OCI-LY1 (cell line): Measurements from ENCODE around the gene ZNF804A.
A peak's percentile ranks its signal among the peaks of the same experiment; 100 is the strongest.

ENCODE experiments used
- H2AFZ ChIP-seq: fragments of 200-600 bp; sonication (generic), shearing (Covaris generic); 2 replicates; pipeline ENCODE4 v1.6.0; 2014; ENCODE audit warnings: antibody characterized with exemption, mild to moderate bottlenecking, low read length
- H3F3A ChIP-seq: fragments of 200-600 bp; sonication (generic), shearing (Covaris generic); 2 replicates; pipeline ENCODE4 v1.6.0; 2014; ENCODE audit warnings: mild to moderate bottlenecking, antibody characterized with exemption, low read length, moderate library complexity; ENCODE audit not compliant: insufficient read depth
- H3K27ac ChIP-seq: fragments of 200-600 bp; sonication (generic); 2 replicates; pipeline ENCODE4 v1.5.1; 2014; ENCODE audit warnings: low read length, mixed run types, mild to moderate bottlenecking, low read depth; ENCODE audit not compliant: poor library complexity, severe bottlenecking
- H3K27me3 ChIP-seq: fragments of 200-600 bp; sonication (generic); 2 replicates; pipeline ENCODE4 v1.6.0; 2014; ENCODE audit warnings: antibody characterized with exemption, mild to moderate bottlenecking, low read length, moderate library complexity; ENCODE audit not compliant: insufficient read depth
- H3K36me3 ChIP-seq: fragments of 200-600 bp; sonication (generic); 2 replicates; pipeline ENCODE4 v1.6.1; 2014; ENCODE audit warnings: mild to moderate bottlenecking, antibody characterized with exemption, low read length, moderate library complexity, mixed read lengths; ENCODE audit not compliant: insufficient read depth
- H3K4me1 ChIP-seq: fragments of 200-600 bp; sonication (generic); 2 replicates; pipeline ENCODE4 v1.5.1; 2014; ENCODE audit warnings: mild to moderate bottlenecking, low read length, moderate library complexity; ENCODE audit not compliant: insufficient read depth, severe bottlenecking
- H3K4me2 ChIP-seq: fragments of 200-600 bp; sonication (generic), shearing (Covaris generic); 2 replicates; pipeline ENCODE4 v1.6.1; 2014; ENCODE audit warnings: low read length
- H3K4me3 ChIP-seq: fragments of 200-600 bp; sonication (generic); 2 replicates; pipeline ENCODE4 v1.5.1; 2014; ENCODE audit warnings: low read length, low read depth, mild to moderate bottlenecking, mixed read lengths; ENCODE audit not compliant: poor library complexity, severe bottlenecking
- H3K79me2 ChIP-seq: fragments of 200-600 bp; shearing (Covaris generic); 2 replicates; pipeline ENCODE4 v1.6.1; 2016; ENCODE audit warnings: mixed run types, low read length, mixed read lengths; ENCODE audit not compliant: insufficient read depth
- H3K9ac ChIP-seq: fragments of 200-600 bp; sonication (generic), shearing (Covaris generic); 2 replicates; pipeline ENCODE4 v1.6.1; 2014; ENCODE audit warnings: mild to moderate bottlenecking, low read length, mixed read lengths
- H3K9me2 ChIP-seq: fragments of 200-600 bp; sonication (generic), shearing (Covaris generic); 2 replicates; pipeline ENCODE4 v1.6.1; 2014; ENCODE audit warnings: low read depth, mild to moderate bottlenecking, low read length, mixed read lengths
- H3K9me3 ChIP-seq: fragments of 200-600 bp; shearing (Covaris generic); 2 replicates; pipeline ENCODE4 v1.6.1; 2014; ENCODE audit warnings: low read length, mixed read lengths
- H4K20me1 ChIP-seq: fragments of 200-600 bp; sonication (generic), shearing (Covaris generic); 2 replicates; pipeline ENCODE4 v1.6.0; 2016; ENCODE audit warnings: mild to moderate bottlenecking, low read length; ENCODE audit not compliant: insufficient read depth
- CTCF ChIP-seq: fragments of 200-600 bp; sonication (generic), shearing (Covaris generic); IDR thresholded peaks from 2 replicates; pipeline ENCODE4 v1.5.1; 2017; ENCODE audit warnings: mild to moderate bottlenecking, antibody characterized with exemption, low read length, moderate library complexity, mixed read lengths
- EZH2 ChIP-seq: fragments of 200-600 bp; sonication (generic), shearing (Covaris generic); IDR thresholded peaks from 2 replicates; pipeline ENCODE4 v1.8.0; 2017; ENCODE audit warnings: borderline replicate concordance, mixed run types, mild to moderate bottlenecking, antibody characterized with exemption, low read length, moderate library complexity, mixed read lengths

Gene ZNF804A

GRCh38 chr2:184564092-184564491 lies 34.2 kb upstream of the ZNF804A start:
- no peak overlapping the region for H3K9ac ChIP-seq
- no peaks in the 10 kb centered on the region for H3K36me3 ChIP-seq
- no peak for TF ChIP-seq EZH2
- no peak for TF ChIP-seq CTCF
- H2AFZ ChIP-seq, result peak overlapping the region; percentile 64; the same call in 1 of the 2 replicates
- H3K27me3 ChIP-seq, result no peaks in the 10 kb centered on the region
- no peaks in the 10 kb centered on the region for H3K9me2 ChIP-seq
- no peaks in the 10 kb centered on the region for H4K20me1 ChIP-seq
- H3F3A ChIP-seq, result no peaks in the 10 kb centered on the region
- no peak overlapping the region for H3K4me3 ChIP-seq
- no peak overlapping the region for H3K4me2 ChIP-seq
- no peaks in the 10 kb centered on the region for H3K9me3 ChIP-seq
- no peaks in the 10 kb centered on the region for H3K79me2 ChIP-seq
- H3K4me1 ChIP-seq, result no peaks in the 10 kb centered on the region
- H3K27ac ChIP-seq, result no peak overlapping the region

GRCh38 chr2:184566716-184567115 lies 31.6 kb upstream of the ZNF804A start:
- H3K4me1 ChIP-seq, result no peaks in the 10 kb centered on the region

GRCh38 chr2:184577056-184577455 lies 21.3 kb upstream of the ZNF804A start:
- Histone ChIP-seq H3K4me2 (no peak overlapping the region), H3K9me3 (0 out of 2 replicates have a peak, but pooled peaks cover 2% of the 10 kb centered on the region), H3K4me3 (no peak overlapping the region), H3K4me1 (peaks cover 10% of the 10 kb centered on the region), H3K9ac (no peak overlapping the region), H3K36me3 (no peaks in the 10 kb centered on the region), H4K20me1 (no peaks in the 10 kb centered on the region), H3F3A (no peaks in the 10 kb centered on the region), H3K79me2 (no peaks in the 10 kb centered on the region), H2AFZ (no peak overlapping the region), H3K27ac (no peak overlapping the region), H3K27me3 (no peaks in the 10 kb centered on the region), H3K9me2 (no peaks in the 10 kb centered on the region)
- no peak for TF ChIP-seq CTCF
- TF ChIP-seq EZH2, result no peak

More at GRCh38 chr2:184566716-184567115, 31.6 kb upstream of the ZNF804A start:
- Histone ChIP-seq H3F3A (no peaks in the 10 kb centered on the region), H2AFZ (peak overlapping the region; percentile 71), H3K27ac (no peak overlapping the region), H3K9me3 (no peaks in the 10 kb centered on the region), H3K27me3 (no peaks in the 10 kb centered on the region), H4K20me1 (no peaks in the 10 kb centered on the region), H3K4me3 (no peak overlapping the region), H3K9me2 (no peaks in the 10 kb centered on the region), H3K36me3 (no peaks in the 10 kb centered on the region), H3K4me2 (no peak overlapping the region), H3K79me2 (no peaks in the 10 kb centered on the region), H3K9ac (no peak overlapping the region)
- TF ChIP-seq CTCF, result no peak
- TF ChIP-seq EZH2, result no peak
